Epithelial cell of prostate (primary cell): ENCODE data around the gene ADAMTS6.
"Not testable (repeated sequence)": the region's sequence is repeated elsewhere in the genome, so short reads cannot be mapped to it uniquely, and the experiment has no call there.

Source experiments
- DNase-seq: peaks from one replicate; pipeline ENCODE4 v3.0.0-alpha.2; 2011; ENCODE audit warnings: low read depth, low spot score
- H3K27ac ChIP-seq: fragments of 450-650 bp; 2 replicates; pipeline ENCODE4 v1.5.1; 2017; ENCODE audit warnings: mild to moderate bottlenecking

The ADAMTS6 gene

GRCh38 chr5:65213921-65214525 is 267.7 kb downstream of the ADAMTS6 start:
- DNase-seq: no peak
- H3K27ac ChIP-seq: no peak overlapping the region

GRCh38 chr5:65209341-65209740 is 272.4 kb downstream of the ADAMTS6 start:
- H3K27ac ChIP-seq: peak overlapping the region; percentile 99
- DNase-seq: peak; percentile 68

- DNase-seq: no peak
- H3K27ac ChIP-seq: peak overlapping the region; percentile 99
Observed at GRCh38 chr5:65204966-65205365, 276.8 kb downstream of the ADAMTS6 start.

- DNase-seq: peak; percentile 22
- H3K27ac ChIP-seq: peak overlapping the region; percentile 99
Observed at GRCh38 chr5:65203746-65204145, 278.0 kb downstream of the ADAMTS6 start.

- no peak for DNase-seq
- H3K27ac ChIP-seq: peak overlapping the region; percentile 99
Observed at GRCh38 chr5:65199993-65200675, 281.6 kb downstream of the ADAMTS6 start.

GRCh38 chr5:65198456-65199120 is 283.1 kb downstream of the ADAMTS6 start:
- DNase-seq: peak; percentile 92
- H3K27ac ChIP-seq: peak overlapping the region; percentile 99

- no peak for DNase-seq
- H3K27ac ChIP-seq: peak overlapping the region; percentile 99
Observed at GRCh38 chr5:65197531-65198455, 283.9 kb downstream of the ADAMTS6 start.

- DNase-seq: no peak
Observed at GRCh38 chr5:65194871-65195270, 286.8 kb downstream of the ADAMTS6 start.

GRCh38 chr5:65192331-65192730 is 289.4 kb downstream of the ADAMTS6 start:
- DNase-seq: no peak

More at GRCh38 chr5:65194871-65195270, 286.8 kb downstream of the ADAMTS6 start:
- H3K27ac ChIP-seq: peak overlapping the region; percentile 14

GRCh38 chr5:65191554-65192135 is 290.1 kb downstream of the ADAMTS6 start:
- no peak for DNase-seq
- peak overlapping the region; percentile 99 for H3K27ac ChIP-seq

More at GRCh38 chr5:65192331-65192730, 289.4 kb downstream of the ADAMTS6 start:
- peak overlapping the region; percentile 99 for H3K27ac ChIP-seq

GRCh38 chr5:65190328-65191053 is 291.2 kb downstream of the ADAMTS6 start:
- peak; percentile 89 for DNase-seq
- H3K27ac ChIP-seq: peak overlapping the region; percentile 99

- H3K27ac ChIP-seq: no peak overlapping the region
- DNase-seq: no peak
Observed at GRCh38 chr5:65186646-65187227, 295.0 kb downstream of the ADAMTS6 start.

- no peak overlapping the region for H3K27ac ChIP-seq
- no peak for DNase-seq
Observed at GRCh38 chr5:65185468-65185867, 296.3 kb downstream of the ADAMTS6 start.

GRCh38 chr5:65184780-65185179 is 296.9 kb downstream of the ADAMTS6 start:
- H3K27ac ChIP-seq: no peak overlapping the region
- DNase-seq: no peak

GRCh38 chr5:65174231-65174630 is 307.5 kb downstream of the ADAMTS6 start:
- DNase-seq, H3K27ac ChIP-seq: not testable (repeated sequence)

- peak overlapping the region; percentile 41 for H3K27ac ChIP-seq
- DNase-seq: no peak
Observed at GRCh38 chr5:65173130-65173525, 308.6 kb downstream of the ADAMTS6 start.

GRCh38 chr5:65172486-65173129 is 309.1 kb downstream of the ADAMTS6 start:
- DNase-seq: peak; percentile 83
- H3K27ac ChIP-seq: peak overlapping the region; percentile 41

GRCh38 chr5:65171645-65172044 is 310.1 kb downstream of the ADAMTS6 start:
- DNase-seq: no peak

More at GRCh38 chr5:65171645-65172044, 310.1 kb downstream of the ADAMTS6 start:
- H3K27ac ChIP-seq: no peak overlapping the region
